Spleen (tissue), 7 donors: ENCODE data around the gene CENPW.

Source experiments
- CTCF ChIP-seq, 11 experiments: fragments of 200-600 bp in 7 of 11; fragments of 450-650 bp in 4 of 11; sonication (generic) in 4 of 11; IDR thresholded peaks in 8 of 11; conservative IDR thresholded peaks in 3 of 11; 1 replicate in 7 of 11; 2 replicates in 4 of 11; pipeline versions ENCODE4 v1.4.0 to v1.8.0; 2016 to 2021; ENCODE audit warnings: antibody characterized with exemption in 11 of 11, inconsistent platforms in 4 of 11, mild to moderate bottlenecking in 1 of 11
- POLR2A ChIP-seq, 3 donors: fragments of 450-650 bp; IDR thresholded peaks; one replicate each; pipeline ENCODE4 v1.5.1; 2017; ENCODE audit warnings: antibody characterized with exemption in 3 of 3, mild to moderate bottlenecking in 1 of 3
- POLR2AphosphoS5 ChIP-seq, 3 donors: sonication (generic); formaldehyde crosslinking; IDR thresholded peaks; one replicate each; pipeline ENCODE4 v1.5.1; 2017; ENCODE audit warnings: antibody characterized with exemption in 3 of 3
- donor health status: DM: no; HTN: no; CAD: no; lungs with moderate emphysema.
- donor health status: DM: no; HTN: no; CAD: no.
- donor health status: DM: no; HTN: no; CAD: no.

- no peak for TF ChIP-seq POLR2AphosphoS5 (IDR thresholded peaks at IDR 0.05)
- TF ChIP-seq CTCF (IDR thresholded peaks at IDR 0.05 in 8 of 11, conservative IDR thresholded peaks at IDR 0.05 in 3 of 11), result no peak
- TF ChIP-seq POLR2A (IDR thresholded peaks at IDR 0.05), result no peak
Measured at GRCh38 chr6:126351960-126352359, 12.0 kb downstream of the CENPW start.
